NCI-H2029 (cell line): Measurements from ENCODE around the gene KLHL42.
"Not testable (repeated sequence)": the region's sequence is repeated elsewhere in the genome, so short reads cannot be mapped to it uniquely, and the experiment has no call there.

Experiments used
- DNase-seq: peaks from one replicate; lab custom pipeline; 2025; lab: John Stamatoyannopoulos, UW

KLHL42 gene

DNA sequence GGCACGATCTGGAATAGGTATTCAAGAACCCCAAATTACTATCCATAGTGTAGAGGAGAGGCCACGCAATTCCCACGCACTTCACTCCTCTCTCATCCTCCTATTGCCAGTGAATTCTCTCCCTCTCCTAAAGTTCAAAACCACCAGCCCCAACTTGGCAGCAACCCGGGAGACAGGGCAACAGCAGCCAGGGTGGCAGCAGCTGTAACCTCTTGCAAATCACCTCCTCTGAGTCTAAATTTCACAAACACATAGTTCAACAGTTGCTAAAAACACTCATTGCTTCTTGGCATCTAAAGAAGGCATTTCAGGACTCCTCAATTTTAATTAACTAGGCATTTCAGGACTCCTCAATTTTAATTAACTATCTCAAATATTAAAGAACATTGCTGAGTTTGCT is 37.7 kb downstream of the KLHL42 start:
- no peak for DNase-seq

DNA sequence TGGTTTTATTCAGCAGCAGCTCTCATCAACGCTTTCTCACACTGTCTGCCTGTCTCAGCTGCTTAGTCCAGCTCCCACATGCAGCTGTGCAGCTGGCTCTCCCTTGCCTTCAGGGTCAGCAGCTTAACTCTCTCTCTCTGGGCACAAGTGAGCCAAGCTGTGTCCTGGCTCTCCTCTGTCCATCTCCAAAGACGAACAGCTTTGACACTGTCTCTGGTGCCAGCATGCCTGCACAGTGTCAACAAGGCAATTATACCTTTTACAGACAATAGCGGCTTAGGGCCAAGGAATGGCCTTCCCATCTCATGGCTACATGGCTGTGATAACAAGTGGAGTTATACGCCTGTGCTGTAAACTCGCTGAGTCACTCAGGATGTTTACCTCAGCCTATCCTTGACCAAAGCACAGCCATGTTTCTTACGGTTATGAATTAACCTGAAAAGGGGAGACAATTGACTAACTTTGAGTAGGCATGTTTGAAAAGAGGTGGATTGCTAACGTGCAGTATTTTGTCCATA is 38.4 kb downstream of the KLHL42 start:
- DNase-seq, result no peak

DNA sequence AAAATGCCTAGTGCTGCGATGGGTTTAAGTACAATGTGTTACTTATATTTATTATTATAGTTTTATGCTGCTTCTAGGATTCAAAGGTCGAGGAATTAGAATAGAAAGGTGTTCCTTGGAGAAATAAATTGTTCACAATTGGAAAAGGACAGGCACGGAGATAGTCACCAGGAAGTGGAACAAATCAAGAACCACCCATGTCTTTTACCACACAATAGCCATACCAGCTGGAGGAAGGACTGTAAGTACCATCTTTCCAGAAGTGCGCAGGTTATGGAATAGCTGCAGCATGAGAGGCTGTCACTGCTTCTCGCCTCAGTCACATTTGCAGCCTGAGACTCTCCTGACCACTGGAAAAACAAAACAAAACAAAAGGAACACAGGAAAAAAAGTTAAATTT is 40.5 kb downstream of the KLHL42 start:
- no peak for DNase-seq

DNA sequence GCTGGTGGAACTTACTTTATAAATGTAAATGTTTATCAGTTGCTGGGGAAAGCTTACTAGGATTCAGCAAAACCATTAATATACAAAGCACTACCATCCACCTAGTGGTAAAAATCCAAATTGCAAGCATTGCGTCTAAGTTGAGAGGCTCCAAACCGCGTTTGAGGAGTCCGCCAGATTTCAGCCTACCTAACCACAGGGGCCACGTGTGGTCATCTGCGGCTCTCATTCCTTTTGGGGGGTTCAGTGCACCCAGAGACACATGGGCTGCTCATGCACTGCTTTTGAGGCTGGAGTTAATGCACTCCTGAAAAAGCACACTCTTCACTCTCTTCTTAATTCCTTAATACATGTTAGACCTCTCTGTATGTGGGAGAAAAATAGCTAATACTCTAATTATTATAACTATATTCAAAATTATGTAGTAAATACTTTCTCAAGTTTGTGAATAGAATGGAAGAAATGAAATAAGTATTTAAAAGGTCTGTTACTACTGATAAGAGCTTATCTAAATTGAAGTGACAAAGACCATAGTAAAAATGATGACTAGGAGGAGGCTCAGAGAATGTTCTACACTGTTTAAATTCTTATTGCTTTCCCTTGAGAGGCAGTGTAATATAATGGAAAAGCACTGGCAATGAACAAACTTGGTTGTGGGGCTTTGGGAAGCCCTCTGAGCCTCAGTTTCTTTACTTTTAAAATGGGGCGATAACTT is 41.4 kb downstream of the KLHL42 start:
- DNase-seq, result peak; percentile 64

DNA sequence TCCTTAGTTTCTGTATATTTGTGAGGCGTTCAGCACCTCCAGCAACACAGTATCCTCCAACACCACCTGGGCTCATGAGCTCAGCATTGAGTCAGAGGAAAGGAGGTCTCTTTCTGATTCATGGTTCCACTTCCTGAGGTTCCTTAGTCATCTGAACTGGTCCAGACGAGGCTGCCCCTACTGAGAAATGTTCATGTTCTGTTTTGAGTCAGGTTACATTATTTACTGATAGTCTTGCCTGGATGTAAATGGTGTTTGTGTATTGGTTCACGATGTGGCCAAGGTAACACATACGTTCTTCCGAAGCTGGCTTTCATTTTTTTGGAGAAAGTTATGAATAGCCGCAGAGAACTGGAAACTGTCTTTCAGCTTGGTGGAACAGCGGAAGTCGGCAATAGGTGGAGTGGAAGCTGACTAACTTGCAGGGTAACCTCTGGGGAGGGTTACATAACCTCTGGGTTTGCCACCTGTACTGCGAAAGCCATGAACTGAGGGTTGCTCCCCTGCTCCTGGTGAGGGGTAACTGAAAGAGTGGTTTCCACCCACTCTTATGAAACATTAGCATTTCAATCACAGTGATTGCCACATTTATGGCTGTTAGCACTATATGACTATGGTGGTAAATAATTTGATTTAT is 42.2 kb downstream of the KLHL42 start:
- DNase-seq, result no peak

DNA sequence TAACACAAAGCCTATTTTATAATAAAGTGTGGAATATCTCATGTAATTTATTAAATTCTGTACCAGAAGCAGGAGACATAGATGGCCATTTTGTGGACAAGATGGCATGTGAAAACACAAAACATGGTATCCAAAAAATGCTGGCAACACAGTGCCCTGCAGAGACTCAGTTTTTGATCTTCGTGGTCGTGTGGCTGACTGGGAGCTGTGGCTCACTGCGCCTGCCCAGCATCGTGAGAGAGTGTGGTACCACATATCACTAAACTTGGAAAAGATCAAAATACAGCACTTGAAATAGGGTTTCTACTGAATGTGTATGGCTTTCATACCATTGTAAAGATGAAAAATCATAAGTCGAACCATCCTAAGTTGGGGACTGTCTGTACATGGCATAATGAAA is 43.0 kb downstream of the KLHL42 start:
- DNase-seq, result no peak

DNA sequence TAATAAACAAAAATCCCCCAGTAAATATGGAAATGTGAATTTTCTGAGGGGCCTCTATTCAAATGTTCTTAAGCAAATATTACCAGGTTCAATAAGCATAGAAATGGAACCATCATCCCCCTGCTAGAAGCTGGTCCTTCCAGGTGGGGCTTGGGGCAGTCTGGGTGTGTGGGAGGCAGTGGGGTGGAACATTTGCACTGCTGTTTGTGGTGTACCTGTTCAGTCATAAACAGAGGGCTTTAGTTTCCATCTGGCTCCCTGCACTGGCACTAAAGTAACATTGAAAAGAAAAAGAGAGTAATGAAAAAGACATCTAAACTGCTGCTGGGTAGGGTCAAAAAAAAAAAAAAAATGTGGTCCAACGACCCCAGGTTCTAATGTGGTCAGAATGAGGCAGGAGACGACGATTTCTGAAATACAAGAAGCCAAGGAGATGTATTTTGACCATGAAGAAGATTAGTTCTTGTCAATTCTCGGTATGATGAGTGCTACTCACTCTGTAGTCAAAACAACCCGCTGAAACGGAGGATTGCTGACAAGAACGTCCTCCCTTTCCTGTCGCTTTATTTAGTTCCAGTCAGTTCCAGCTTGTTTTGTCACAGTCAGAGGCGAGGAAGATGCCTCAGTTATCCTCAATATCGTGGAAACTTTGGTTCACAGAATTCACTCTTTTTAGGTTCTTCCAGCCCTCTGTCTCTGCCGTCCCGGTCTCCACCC is 44.3 kb downstream of the KLHL42 start:
- DNase-seq, result no peak

DNA sequence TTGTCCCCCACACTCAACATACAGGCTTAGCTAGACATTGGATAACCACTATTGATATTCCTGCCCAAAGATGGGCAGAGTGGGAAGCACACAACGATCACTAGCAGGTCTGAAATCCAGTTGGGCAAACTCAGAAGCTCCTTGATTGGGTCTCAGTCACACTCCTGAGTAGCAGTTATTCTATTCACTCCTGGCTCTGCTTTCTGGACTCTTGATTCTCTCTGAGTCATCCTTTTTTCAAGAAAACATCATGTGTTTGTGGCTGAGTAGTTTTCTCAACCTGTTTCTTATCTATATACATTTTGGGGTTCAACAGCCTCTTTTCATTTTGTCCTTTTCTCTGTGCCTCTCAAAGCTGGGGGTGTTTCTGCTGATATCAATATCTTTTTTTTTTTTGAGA is 46.0 kb downstream of the KLHL42 start:
- no peak for DNase-seq

DNA sequence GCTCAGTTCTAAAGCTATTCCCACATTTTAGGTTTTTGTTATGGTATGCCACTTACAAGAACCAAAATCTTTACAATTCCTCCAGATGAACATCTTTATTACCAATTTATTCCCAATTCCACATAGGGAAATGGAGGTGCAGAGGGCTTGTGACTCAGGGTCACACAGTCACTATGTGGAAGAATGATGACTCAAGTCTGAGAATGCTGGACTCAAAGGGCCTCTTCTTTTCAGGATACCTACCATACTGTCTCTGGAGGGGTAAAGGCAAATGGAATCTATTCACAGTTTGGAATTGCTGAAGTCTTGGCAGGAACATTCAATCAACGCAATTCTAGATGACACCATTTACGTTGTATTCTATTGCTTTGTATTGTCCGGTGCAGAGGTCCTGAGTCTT is 48.2 kb downstream of the KLHL42 start:
- DNase-seq, result no peak

DNA sequence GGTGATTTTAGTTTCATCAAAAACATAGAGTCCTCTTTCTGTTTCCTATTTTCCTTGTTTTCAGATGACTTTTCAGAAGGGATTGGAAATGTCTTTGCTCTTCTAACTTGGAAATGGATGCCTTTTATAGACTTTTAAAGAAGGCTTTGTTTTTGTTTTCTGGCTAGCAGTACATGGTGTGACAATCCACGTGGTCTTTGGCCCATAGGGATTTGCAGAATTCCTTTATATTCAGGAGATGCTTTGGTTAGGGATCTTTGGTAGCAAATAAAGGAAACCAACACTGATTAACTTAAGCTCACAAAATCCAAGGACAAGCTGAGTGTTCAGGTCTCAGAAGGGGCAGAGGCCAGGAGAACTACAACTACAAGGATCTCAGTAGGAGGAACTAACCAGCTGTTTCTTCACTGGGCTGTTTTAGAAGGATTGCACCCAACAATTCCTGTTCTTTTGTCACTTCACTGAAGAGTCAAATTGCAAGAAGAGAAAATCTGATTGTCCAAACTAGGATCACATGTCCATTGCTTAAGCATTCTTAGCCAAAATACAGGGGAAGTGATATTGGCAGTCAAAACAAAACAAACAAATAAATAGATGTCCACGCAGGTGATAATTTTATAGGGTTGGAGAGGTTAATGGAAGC is 58.6 kb downstream of the KLHL42 start:
- no peak for DNase-seq

DNA sequence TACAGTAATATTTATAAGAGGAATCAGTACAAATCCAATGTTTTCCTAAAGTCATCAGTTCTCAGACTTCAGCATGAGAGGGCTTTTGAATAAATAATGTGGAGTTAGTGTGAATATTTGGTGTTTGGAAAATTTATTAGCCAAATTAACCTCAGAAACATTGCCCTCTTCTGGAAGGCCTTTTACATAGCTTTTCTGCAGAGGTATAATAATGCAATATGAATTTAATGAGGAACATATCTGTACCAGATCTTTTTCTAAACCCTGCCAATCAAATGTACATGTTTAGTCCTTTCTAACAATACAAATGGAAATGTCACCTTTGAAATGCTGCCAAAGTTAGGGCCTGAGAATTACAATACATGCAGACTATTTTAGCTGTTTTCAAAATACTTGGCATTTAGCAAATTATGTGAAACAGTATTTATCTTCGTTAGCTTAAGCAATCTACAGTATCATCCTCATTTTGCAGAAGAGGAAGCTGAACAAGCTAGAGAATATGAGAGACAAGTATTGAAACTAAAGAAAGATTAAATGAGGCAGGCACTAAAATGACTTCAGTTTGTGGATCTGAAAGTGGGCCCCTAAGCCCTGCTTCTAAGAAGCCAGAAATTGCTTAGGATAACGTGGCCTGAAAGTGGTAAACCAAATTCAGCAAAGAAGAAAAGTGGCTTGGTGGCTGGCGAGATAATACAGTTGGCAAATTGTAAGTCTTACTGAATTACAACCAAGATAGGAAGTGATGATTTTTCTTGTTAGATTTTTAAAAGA is 60.4 kb downstream of the KLHL42 start:
- DNase-seq, result no peak

DNA sequence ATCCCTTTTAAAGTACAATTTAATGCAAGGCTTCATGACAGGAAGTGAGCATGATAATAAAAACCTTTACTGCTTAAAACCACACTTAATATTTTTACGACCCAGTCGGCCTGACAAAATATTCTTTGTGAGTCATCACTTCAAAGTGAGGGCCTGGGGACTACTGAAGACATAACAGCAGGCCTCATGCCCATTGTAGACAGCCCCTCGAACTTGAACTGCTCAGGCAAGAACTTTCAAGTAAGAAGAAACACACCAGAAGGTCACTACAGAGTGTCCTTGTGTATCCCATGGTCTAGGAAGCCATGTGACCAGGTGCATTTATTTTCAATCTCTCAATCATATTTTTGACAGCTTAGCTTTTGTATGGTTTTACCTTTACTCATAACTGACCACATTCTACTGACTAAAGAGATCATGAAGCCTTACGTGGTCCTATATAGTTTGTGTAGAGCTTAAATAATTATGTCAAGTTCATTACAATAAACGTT is 61.4 kb downstream of the KLHL42 start:
- DNase-seq, result no peak

DNA sequence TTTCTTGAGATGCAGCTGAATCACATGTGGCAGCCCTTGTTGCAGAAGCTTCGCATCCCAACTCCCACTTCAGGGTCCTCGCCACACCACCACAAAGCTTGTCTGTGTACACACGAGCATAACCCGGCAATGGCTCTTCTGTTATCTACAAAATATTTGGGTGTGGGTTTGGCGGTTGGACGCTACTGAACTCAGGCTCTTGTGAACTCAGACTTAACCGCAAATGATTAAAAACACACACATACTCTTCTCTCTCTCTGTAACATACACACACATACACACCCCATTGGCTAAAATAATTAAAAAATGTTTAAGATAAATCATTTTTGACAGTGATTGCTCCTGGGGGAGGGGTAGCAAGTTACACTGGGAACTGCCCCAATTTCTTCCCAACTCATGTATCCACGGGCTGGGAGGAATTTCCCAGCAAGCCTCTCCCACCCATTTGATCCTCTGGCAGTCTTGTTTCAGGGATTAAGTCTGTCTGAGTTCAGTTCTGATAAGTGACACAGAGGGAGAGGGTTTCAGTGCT is 63.7 kb downstream of the KLHL42 start:
- DNase-seq, result no peak

DNA sequence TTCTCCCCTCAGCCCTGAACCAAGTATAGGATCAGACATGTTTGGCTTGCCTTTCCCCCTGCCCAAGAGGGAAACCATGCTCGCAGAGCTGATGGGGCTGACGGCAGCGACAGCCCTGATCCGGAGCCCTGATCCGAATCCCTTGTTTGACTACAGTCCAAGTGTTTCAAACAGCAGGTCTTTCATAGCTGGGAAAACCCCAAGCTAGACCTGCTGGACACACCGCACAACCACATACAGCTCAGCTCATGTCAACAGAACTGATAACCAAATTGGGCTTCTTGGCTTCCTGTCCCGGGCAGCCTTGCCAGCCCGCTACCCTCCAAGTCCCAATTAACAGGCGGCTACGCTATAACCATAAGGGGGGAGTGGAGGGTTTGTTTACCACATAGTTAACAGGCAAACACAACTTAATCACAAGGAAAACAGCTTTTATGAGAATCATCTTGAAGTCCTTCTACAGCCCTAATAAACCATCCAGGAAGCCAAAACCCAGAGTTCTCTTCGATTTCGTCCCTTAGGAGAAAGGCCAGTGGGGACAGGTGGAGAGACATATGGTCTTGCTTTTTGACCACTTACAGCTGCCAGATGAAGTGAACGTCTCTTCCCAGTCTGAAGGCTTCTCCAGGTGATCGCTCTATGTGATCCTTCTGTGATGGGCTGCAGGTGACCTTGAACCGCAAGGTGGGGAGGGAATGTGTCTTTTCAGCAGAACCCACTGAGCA is 64.5 kb downstream of the KLHL42 start:
- peak; percentile 9 for DNase-seq

DNA sequence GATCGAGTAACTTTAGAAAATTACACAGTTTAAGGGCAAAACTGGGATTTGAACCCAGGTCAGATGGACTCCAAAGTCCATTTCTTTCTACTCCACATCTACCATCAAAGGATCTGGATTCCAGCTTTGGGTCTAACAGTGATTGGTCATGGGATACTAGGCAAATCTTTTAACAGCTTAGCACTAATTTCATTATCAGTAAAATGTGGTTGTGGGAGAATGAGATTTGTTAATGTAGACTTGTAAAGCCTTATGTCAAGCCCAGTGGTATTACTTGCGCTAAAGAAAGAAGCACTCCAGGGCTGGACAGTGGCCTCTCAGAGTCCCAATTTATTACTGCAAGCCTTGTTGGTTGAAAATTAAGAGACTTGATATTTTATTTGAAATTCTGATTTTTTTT is 65.2 kb downstream of the KLHL42 start:
- no peak for DNase-seq

DNA sequence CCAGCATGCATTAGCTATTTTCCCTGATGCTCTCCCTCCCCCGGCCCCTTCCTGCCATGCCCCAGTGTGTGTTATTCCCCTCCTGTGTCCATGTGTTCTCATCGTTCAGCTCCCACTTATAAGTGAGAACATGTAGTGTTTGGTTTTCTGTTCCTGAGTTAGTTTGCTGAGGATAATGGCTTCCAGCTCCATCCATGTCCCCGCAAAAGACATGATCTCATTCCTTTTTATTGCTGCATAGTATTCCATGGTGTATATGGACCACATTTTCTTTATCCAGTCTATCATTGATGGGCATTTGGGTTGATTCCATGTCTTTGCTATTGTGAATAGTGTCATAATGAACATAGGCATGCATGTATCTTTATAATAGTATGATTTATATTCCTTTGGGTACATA is 65.7 kb downstream of the KLHL42 start:
- DNase-seq, result not testable (repeated sequence)

DNA sequence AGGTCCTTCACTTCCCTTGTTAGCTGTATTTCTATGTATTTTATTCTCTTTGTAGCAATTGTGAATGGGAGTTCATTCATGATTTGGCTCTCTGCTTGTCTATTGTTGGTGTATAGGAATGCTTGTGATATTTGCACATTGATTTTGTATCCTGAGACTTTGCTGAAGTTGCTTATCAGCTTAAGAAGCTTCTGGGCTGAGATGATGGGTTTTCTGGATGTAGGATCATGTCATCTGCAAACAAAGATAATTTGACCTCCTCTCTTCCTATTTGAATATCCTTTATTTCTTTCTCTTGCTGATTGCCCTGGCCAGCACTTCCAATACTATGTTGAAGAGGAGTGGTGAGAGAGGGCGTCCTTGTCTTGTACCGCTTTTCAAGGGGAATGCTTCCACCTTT is 67.3 kb downstream of the KLHL42 start:
- DNase-seq, result not testable (repeated sequence)

DNA sequence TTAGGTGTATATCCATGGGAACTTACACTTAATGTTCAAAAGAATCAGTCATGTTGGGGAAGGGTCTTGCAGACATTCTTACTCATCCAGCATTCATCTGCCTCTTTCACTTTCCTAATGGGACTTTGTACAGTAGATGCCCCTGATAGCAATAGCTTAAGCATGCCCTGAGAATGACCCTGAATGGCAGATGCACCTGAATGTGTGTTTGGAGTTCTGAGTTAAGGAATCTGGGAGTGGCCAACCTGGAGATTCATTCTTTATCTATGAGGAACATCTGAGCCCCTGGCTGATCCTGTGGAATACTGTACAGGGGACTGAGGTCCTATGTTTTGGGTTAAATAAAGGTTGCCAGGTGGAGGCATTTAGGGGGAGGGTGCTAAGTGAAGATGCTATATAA is 71.3 kb downstream of the KLHL42 start:
- DNase-seq, result no peak

DNA sequence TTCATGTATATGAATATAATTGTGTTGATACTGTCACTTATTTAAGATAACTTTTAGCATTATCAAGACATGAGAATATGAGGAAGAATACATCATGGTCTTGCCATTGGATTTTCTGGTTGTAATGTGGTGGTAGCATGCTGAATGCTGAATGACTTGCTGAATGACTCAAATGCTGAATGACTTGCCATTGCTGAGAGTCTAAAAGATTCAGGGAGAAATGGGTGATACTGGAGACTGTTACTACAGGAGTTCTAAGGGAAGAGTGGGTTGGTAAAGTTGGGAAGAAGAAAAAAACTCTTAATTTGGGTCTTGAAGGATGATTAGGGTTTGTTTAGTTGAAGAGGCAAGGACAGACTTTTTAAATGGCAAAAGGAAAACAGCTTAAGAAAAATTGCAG is 72.1 kb downstream of the KLHL42 start:
- DNase-seq, result no peak
